Measurements from ENCODE around the gene TAL2. TPM values are rescaled to one million over a fixed set of nuclear protein-coding genes. Genes with fewer than 3 reads are reported as not detected.
"Not testable (repeated sequence)": the region's sequence is repeated elsewhere in the genome, so short reads cannot be mapped to it uniquely, and the experiment has no call there.

Gene TAL2
- polyA plus RNA-seq, 12 donors = 4.5 to 24.6 (median 20.6) TPM; not detected in 1

GRCh38 chr9:105703638-105704037, 41.4 kb downstream of the TAL2 start:
- not testable (repeated sequence) for DNase-seq

GRCh38 chr9:105706156-105706555, 43.9 kb downstream of the TAL2 start:
- DNase-seq = no peak

GRCh38 chr9:105708405-105708804, 46.1 kb downstream of the TAL2 start:
- no peak for DNase-seq

- no peak for DNase-seq
Observed at GRCh38 chr9:105710638-105711037, 48.4 kb downstream of the TAL2 start.

- DNase-seq = no peak
Observed at GRCh38 chr9:105711867-105712266, 49.6 kb downstream of the TAL2 start.

GRCh38 chr9:105712297-105712696, 50.0 kb downstream of the TAL2 start:
- no peak for DNase-seq

Other genes with a start within 250 kb of the TAL2 start
- gene FSD1L, start 214.4 kb upstream of the TAL2 start, polyA plus RNA-seq (ENCODE audit: insufficient read length in 12 of 12) = 10 to 100 TPM in 10 of 12 donors, 1 to 10 TPM in 1, not detected in 1; 7.8 to 24.3 (median 17.2) TPM
- 10 to 100 TPM in 11 of 12 donors, not detected in 1; 11.5 to 24.4 (median 18.9) TPM for gene FKTN, start 104.3 kb upstream of the TAL2 start, polyA plus RNA-seq (ENCODE audit: insufficient read length in 12 of 12)
- gene TMEM38B, start 32.1 kb downstream of the TAL2 start, polyA plus RNA-seq (ENCODE audit: insufficient read length in 12 of 12) = 100 to 1,000 TPM in 1 of 12 donors, 10 to 100 TPM in 10, not detected in 1; 21.9 to 110 (median 73.6) TPM